GM12878 (cell line): ENCODE measurements around the gene RNF112. TPM values are rescaled to one million over a fixed set of nuclear protein-coding genes. Genes with fewer than 3 reads are reported as not detected.

Experiments
- ATAC-seq: fragments of 200-7000 bp; cut with Tn5 transposase; 3 replicates; pipeline ENCODE4 v1.9.1; 2020; ENCODE audit warnings: mild to moderate bottlenecking, moderate library complexity
- BruUV-seq: library from RNA; stranded (reverse); fragments of 400-500 nt; replicated peaks from 2 replicates; lab custom pipeline; 2021; lab: Mats Ljungman, UMichigan
- CTCF ChIA-PET: fragments of 300-600 bp; sonication (Branson Sonifier 250); formaldehyde crosslinking; extraction: SDS; loops from one replicate; lab custom pipeline; 2021; ENCODE audit warnings: inconsistent platforms; lab: Yijun Ruan, JAX
- POLR2A ChIA-PET: fragments of 350-600 bp; formaldehyde crosslinking; extraction: SDS; loops from one replicate; lab custom pipeline; 2021; ENCODE audit warnings: inconsistent platforms; lab: Charles Lee
- RAD21 ChIA-PET: fragments of 300-600 bp; sonication (Branson Sonifier 250); formaldehyde crosslinking; loops from one replicate; lab custom pipeline; 2023; ENCODE audit warnings: antibody characterized with exemption; ENCODE audit not compliant: unreplicated experiment; lab: Charles Lee
- SMC1A ChIA-PET: fragments of 300-600 bp; sonication (Branson Sonifier 250); formaldehyde crosslinking; loops from one replicate; lab custom pipeline; 2023; ENCODE audit not compliant: unreplicated experiment, uncharacterized antibody; lab: Charles Lee
- DNase-seq: peaks from one replicate; pipeline ENCODE4 v3.0.0-alpha.2; 2011; ENCODE audit warnings: low read depth, low spot score
- FAIRE-seq: peaks from 3 replicates; lab custom pipeline; 2011; peaks lifted over from hg19 to GRCh38; lab: Jason Lieb, UNC
- H2AFZ ChIP-seq: 2 replicates; pipeline ENCODE4 v1.6.0; 2011; ENCODE audit warnings: low read depth, low read length, control low read depth; ENCODE audit not compliant: control insufficient read depth
- H3K27ac ChIP-seq: 2 replicates; pipeline ENCODE4 v1.5.1; 2011; ENCODE audit warnings: control low read depth; ENCODE audit not compliant: control insufficient read depth, insufficient read depth
- H3K27me3 ChIP-seq, 2 experiments: replicated peaks in 1 of 2; 2 replicates each; pipeline versions ENCODE4 v1.6.0 to v1.6.1; 2011; ENCODE audit warnings: low read length in 1 of 2; ENCODE audit not compliant: control insufficient read depth in 2 of 2, insufficient read depth in 2 of 2
- H3K36me3 ChIP-seq, 2 experiments: 2 replicates each; pipeline ENCODE4 v1.5.1; 2011; ENCODE audit warnings: low read length in 1 of 2; ENCODE audit not compliant: control insufficient read depth in 2 of 2, insufficient read depth in 2 of 2
- H3K4me1 ChIP-seq: 2 replicates; pipeline ENCODE4 v1.6.1; 2011; ENCODE audit warnings: mild to moderate bottlenecking, low read length, moderate library complexity, mixed read lengths; ENCODE audit not compliant: control insufficient read depth, insufficient read depth
- H3K4me2 ChIP-seq: 2 replicates; pipeline ENCODE4 v1.6.0; 2011; ENCODE audit warnings: control low read depth; ENCODE audit not compliant: control insufficient read depth, insufficient read depth
- H3K4me3 ChIP-seq: fragments of 200-600 bp; sonication (generic); 2 replicates; pipeline ENCODE4 v1.5.1; 2016
- H3K79me2 ChIP-seq: 2 replicates; pipeline ENCODE4 v1.6.0; 2011; ENCODE audit warnings: low read length; ENCODE audit not compliant: control insufficient read depth, insufficient read depth
- H3K9ac ChIP-seq: 2 replicates; pipeline ENCODE4 v1.8.0; 2011; ENCODE audit warnings: low read length, control low read depth, mixed read lengths; ENCODE audit not compliant: control insufficient read depth, insufficient read depth
- H3K9me3 ChIP-seq: replicated peaks from 3 replicates; pipeline ENCODE4 v1.5.1; 2011; ENCODE audit warnings: mild to moderate bottlenecking, low read length; ENCODE audit not compliant: control insufficient read depth, insufficient read depth
- H4K20me1 ChIP-seq: 2 replicates; pipeline ENCODE4 v1.6.0; 2011; ENCODE audit not compliant: control insufficient read depth, insufficient read depth
- BCL11A ChIP-seq: IDR thresholded peaks from 2 replicates; pipeline ENCODE4 v1.6.1; 2011; ENCODE audit warnings: low read depth, low read length
- EED ChIP-seq: sonication (generic); IDR thresholded peaks from 2 replicates; pipeline ENCODE4 v1.6.1; 2016; ENCODE audit warnings: antibody characterized with exemption, low read depth
- EGR1 ChIP-seq, 2 experiments: IDR thresholded peaks; 1 replicate in 1 of 2; 2 replicates in 1 of 2; pipeline ENCODE4 v1.6.1; 2011 to 2012; ENCODE audit warnings: low read depth in 2 of 2, low read length in 2 of 2, borderline replicate concordance in 1 of 2, mild to moderate bottlenecking in 1 of 2, moderate library complexity in 1 of 2
- KDM1A ChIP-seq: fragments of 200-600 bp; sonication (generic); IDR thresholded peaks from 2 replicates; pipeline ENCODE4 v1.6.1; 2016; ENCODE audit warnings: borderline replicate concordance
- KLF5 ChIP-seq: fragments of 450-650 bp; IDR thresholded peaks from 2 replicates; pipeline ENCODE4 v1.6.1; 2014; ENCODE audit warnings: mild to moderate bottlenecking; ENCODE audit not compliant: partially characterized antibody
- MEF2B ChIP-seq: fragments of 450-650 bp; IDR thresholded peaks from 2 replicates; pipeline ENCODE4 v1.6.1; 2018; ENCODE audit warnings: mild to moderate bottlenecking, moderate library complexity; ENCODE audit not compliant: partially characterized antibody, poor library complexity, severe bottlenecking
- NRF1 ChIP-seq: conservative IDR thresholded peaks from 2 replicates; pipeline ENCODE4 v1.6.1; 2011; ENCODE audit warnings: mild to moderate bottlenecking, low read depth, low read length, improper control_type of control experiment
- POLR2A ChIP-seq: IDR thresholded peaks from 2 replicates; pipeline ENCODE4 v1.6.1; 2011; ENCODE audit warnings: low read depth, mild to moderate bottlenecking, low read length
- RAD21 ChIP-seq: IDR thresholded peaks from 2 replicates; pipeline ENCODE4 v1.6.1; 2011; ENCODE audit warnings: mild to moderate bottlenecking, low read depth, low read length, moderate library complexity; ENCODE audit not compliant: insufficient read depth
- TBL1XR1 ChIP-seq: IDR thresholded peaks from 2 replicates; pipeline ENCODE4 v1.6.1; 2012; ENCODE audit warnings: low read depth, low read length, improper control_type of control experiment
- TCF12 ChIP-seq: IDR thresholded peaks from 2 replicates; pipeline ENCODE4 v1.6.1; 2011; ENCODE audit warnings: low read depth, mild to moderate bottlenecking, low read length
- WGBS: methylation state at CpG from one replicate; pipeline ENCODE4 v1.1.6; 2016; ENCODE audit warnings: low lambda C conversion rate; ENCODE audit not compliant: insufficient replicate concordance, insufficient coverage; ENCODE audit errors: missing lambda C conversion rate; 5-methylcytosine and 5-hydroxymethylcytosine counted together
- in situ Hi-C: fragments of 300-500 bp; cut with MboI; formaldehyde crosslinking; loops from 9 replicates; pipeline ENCODE4 v1.14.3; 2018; ENCODE audit warnings: mixed read lengths
- intact Hi-C: fragments of 100-400 bp; cut with micrococcal nuclease; formaldehyde crosslinking; loops from one replicate; pipeline ENCODE4 v1.14.2; 2022; ENCODE audit not compliant: unreplicated experiment
- polyA plus RNA-seq, 11 experiments: library from polyadenylated mRNA; depleted of rRNA in 4 of 11; unstranded in 6 of 11; stranded (reverse) in 5 of 11; fragments of >200 nt; fragmentation: Nextera tagmentation in 4 of 11; fragmentation: Illumina TruSeq in 1 of 11; extraction: Ambion mirVana in 4 of 11; extraction: Trizol in 1 of 11; gene quantifications; 1 replicate in 1 of 11; 2 replicates in 10 of 11; pipeline versions ENCODE4 v1.2.1 to v1.2.3, GENCODE V29; 2011 to 2016; ENCODE audit warnings: inconsistent platforms in 2 of 11, missing spikeins in 2 of 11, low read depth in 1 of 11
- total RNA-seq, 4 experiments: library from RNA; depleted of rRNA in 3 of 4; stranded (reverse); fragments of >200 nt in 3 of 4; fragmentation: Illumina TruSeq in 1 of 4; extraction: Trizol in 1 of 4; gene quantifications; 2 replicates each; pipeline versions ENCODE4 v1.2.1 to v1.2.3, GENCODE V29; 2013 to 2021

The RNF112 gene
- total and polyA plus RNA-seq, 10 of the 15 experiments (the other 5 are each of a cell fraction or from before 2014, with no cell fraction given) = not detected

DNA sequence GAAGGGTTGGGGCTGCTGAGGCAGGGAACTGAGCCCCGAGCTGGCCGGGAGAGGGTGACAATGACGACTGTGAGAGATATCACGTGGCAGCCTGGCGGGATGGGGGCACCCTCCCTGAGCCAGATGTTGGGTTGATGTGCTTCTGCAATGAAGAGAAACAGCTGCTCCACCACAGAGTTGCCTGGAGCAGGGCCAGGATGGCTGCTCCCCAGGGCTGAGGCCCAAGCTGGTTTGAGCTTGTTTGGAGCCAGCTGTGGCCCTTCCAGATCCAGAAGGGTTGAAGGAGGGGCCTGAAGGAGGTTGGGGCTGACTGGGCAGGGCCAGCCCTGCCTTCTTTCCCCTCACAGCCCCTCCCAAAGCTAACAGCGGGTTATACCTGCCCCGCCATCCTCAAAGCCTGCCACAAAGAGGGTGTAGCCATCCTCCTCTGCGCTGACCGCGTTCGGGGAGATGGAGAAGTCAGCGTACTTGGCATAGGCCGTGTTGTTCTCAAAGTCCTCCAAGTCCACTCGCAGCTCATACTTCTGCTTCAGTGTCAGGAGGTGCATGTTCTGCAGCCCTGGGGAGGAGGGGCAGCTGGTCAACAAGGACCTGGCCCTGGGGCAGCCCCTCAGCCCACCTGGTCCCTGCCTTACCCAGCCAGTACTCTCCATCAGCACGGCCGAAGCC is 26.2 kb upstream of the RNF112 start:
- Histone ChIP-seq H2AFZ (no peak overlapping the region), H3K27ac (no peak overlapping the region), H3K4me2 (no peak overlapping the region), H3K4me1 (no peaks in the 10 kb centered on the region), H4K20me1 (no peaks in the 10 kb centered on the region), H3K36me3 (peaks cover 4 to 12% of the 10 kb centered on the region in 2 experiments), H3K9ac (no peak overlapping the region), H3K4me3 (no peak overlapping the region), H3K27me3 (no peaks in the 10 kb centered on the region; a peak in 1 of 4 replicates), H3K9me3 (no peaks in the 10 kb centered on the region), H3K79me2 (no peaks in the 10 kb centered on the region)
- ChIA-PET CTCF (interaction anchor here (2.5 kb wide), 1 partner anchor 22 kb away, joined by 6 read pairs; the partner anchor contains the start of gene B9D1), POLR2A (no interaction called here), RAD21 (no interaction called here), SMC1A (no interaction called here)
- in situ Hi-C loops = no loop called here
- no peak for FAIRE-seq
- no peak; the same call in 1 of the 3 replicates for ATAC-seq
- 88% methylated on average over 16 of the region's 16 CpGs for WGBS
- TF ChIP-seq RAD21 = no peak
- TF ChIP-seq TBL1XR1 = no peak
- no peak for TF ChIP-seq KLF5
- no peak for TF ChIP-seq EGR1 (IDR thresholded peaks at IDR 0.05; ENCODE audit: borderline replicate concordance in 1 of 2, low read depth in 2 of 2, low read length in 2 of 2)
- TF ChIP-seq BCL11A = no peak
- TF ChIP-seq POLR2A = peak; percentile 6; the same call in 1 of the 2 replicates
- no peak for TF ChIP-seq MEF2B
- TF ChIP-seq TCF12 = 0 out of 2 replicates have a peak, but pooled peaks have one; percentile 25
- TF ChIP-seq KDM1A = no peak
- TF ChIP-seq NRF1 = no peak
- no peak for TF ChIP-seq EED
- DNase-seq = no peak
- BruUV-seq = no TSS peak
- intact Hi-C loops = no loop called here
